GM13976 (cell line): ENCODE results near the gene CSPG4.

Source experiments
- DNase-seq: peaks from one replicate; pipeline ENCODE4 v3.0.0; 2012; ENCODE audit warnings: low spot score
- in situ Hi-C: fragments of 300-500 bp; cut with MboI; formaldehyde crosslinking; loops from one replicate; pipeline ENCODE4 v1.12.0; 2022; ENCODE audit warnings: low sequenced_read_pairs, mixed read lengths, inconsistent platforms; ENCODE audit not compliant: unreplicated experiment
- TF ChIP-seq, protein P1 (sequence below): IDR thresholded peaks from 2 replicates; pipeline ENCODE4 v1.5.1; 2012; ENCODE audit warnings: borderline replicate concordance, mild to moderate bottlenecking; ENCODE audit not compliant: insufficient read depth; ENCODE audit errors: extremely low read depth, missing control alignments, control extremely low read depth

The CSPG4 gene

DNA sequence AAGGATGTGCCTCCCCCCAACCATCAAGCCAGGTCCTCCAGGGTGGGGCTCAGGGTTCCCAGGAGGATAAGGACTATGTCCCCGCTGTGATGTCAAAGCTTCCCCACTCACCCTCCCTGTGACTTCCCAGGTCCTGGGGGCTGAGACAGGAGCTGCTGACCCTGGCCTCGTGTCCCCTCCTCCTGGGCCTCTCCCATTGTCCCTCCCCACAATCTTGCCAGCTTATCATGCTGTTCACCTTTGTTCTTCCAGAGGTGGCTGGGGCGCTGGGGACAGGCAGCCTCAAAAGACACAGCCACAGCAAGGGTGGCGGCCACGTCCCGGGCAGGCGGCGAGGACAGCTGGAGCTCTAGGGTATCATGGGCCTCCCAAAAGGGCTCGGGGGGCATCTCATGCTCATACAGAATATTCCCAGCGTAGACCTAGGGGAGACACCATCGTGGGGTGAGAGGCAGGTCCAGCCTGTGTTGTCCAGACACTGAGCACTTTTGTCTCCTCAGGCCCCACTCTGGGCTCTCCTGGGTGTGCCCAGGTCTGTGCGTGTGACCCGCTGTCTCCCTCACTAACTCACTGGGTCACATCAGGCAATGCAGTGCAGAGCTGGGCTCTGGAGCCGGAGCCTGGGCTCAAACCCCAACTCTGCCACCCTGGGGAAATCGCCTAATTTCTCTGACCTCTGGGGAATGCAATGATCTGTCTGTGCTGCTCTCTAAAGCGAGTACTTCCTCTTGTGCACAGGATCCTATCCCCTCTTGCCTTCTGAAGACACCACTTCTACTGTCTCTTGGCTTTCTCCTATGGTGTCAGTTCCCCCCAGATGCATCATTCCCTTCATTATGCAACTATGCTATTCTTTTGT, 35.0 kb downstream of the CSPG4 start:
- TF ChIP-seq, protein P1, sequence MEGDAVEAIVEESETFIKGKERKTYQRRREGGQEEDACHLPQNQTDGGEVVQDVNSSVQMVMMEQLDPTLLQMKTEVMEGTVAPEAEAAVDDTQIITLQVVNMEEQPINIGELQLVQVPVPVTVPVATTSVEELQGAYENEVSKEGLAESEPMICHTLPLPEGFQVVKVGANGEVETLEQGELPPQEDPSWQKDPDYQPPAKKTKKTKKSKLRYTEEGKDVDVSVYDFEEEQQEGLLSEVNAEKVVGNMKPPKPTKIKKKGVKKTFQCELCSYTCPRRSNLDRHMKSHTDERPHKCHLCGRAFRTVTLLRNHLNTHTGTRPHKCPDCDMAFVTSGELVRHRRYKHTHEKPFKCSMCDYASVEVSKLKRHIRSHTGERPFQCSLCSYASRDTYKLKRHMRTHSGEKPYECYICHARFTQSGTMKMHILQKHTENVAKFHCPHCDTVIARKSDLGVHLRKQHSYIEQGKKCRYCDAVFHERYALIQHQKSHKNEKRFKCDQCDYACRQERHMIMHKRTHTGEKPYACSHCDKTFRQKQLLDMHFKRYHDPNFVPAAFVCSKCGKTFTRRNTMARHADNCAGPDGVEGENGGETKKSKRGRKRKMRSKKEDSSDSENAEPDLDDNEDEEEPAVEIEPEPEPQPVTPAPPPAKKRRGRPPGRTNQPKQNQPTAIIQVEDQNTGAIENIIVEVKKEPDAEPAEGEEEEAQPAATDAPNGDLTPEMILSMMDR, result no peak
- in situ Hi-C loops, result no loop called here

DNA sequence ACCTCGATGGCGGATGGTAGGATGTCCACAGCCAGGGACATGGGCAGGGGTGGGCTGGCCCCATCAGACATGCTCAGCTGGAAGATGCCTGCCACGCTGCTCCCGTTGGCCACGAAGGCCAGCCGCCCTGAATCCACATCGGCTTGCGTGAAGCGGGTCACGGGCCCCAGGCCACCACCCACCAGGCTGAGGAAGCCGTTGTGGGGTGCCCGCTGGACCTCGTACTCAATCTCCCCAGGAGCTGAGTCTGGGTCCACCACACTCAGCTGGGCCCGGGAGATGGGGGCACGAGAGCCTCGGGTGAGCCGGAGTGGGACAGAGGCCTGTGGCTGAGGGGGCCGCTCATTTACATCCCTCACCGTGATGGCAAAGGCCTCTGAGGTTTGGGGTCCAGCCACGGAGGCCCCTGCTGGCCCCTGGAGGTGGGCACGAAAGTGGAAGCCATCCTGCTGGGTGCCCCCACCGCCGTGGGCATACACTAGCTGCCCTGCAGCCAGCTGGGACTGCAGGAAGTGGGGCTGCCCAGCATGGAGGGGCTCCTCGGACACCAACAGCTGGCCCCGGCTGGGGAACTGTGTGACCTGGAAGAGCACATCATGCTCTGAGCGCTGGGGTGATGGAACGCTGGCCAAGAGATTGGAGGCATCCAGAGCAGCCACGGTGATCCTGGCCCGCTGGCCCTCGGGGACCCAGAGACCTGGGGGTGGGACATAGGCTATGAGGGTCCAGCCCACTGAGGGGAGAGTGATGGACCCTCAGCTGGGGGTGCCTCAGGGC, 35.8 kb downstream of the CSPG4 start:
- TF ChIP-seq, protein P1, result no peak
- in situ Hi-C loops, result no loop called here
- DNase-seq, result no peak

More for the DNA sequence above, 35.0 kb downstream of the CSPG4 start:
- no peak for DNase-seq

DNA sequence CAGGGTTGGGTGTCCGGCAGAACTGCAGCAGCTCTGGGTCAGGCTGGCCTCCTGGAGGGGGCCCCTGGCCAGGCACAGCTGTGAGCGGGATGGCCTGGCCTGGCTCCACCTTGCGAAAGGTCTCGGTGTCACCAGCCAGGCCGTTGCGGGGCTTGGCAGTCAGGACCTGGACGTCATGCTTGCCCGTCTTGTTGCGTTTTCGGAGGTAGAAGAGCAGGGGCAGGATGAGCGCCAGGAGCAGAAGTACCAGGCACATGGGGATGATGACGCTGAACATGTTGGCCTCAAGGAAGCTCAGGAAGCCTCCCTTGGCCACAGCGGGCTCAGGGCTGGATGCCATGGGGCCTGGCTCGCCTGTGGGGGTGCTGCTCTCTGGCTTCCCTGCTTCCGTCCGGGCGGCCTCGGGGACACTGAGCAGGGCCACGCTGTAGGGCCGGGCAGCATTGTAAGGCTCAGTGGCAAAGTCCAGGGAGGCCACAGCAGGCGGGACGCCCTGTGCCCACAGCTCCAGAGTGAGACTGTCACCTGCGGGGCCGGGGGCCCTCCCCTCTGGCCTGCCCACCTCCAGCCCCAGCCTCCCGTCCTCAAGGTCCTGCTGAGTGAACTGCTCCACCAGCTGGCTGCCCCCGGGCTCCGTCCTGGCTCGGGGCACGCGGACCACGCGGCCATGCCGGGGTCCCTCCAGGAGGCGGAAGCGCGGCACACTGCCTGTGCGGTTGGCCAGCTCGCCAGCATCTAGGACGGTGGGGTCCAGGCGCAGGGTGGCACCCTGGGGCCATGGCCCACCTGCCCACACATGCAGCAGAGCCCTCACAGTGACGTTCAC, 36.9 kb downstream of the CSPG4 start:
- TF ChIP-seq, protein P1, result no peak
- DNase-seq, result no peak
- in situ Hi-C loops, result no loop called here

DNA sequence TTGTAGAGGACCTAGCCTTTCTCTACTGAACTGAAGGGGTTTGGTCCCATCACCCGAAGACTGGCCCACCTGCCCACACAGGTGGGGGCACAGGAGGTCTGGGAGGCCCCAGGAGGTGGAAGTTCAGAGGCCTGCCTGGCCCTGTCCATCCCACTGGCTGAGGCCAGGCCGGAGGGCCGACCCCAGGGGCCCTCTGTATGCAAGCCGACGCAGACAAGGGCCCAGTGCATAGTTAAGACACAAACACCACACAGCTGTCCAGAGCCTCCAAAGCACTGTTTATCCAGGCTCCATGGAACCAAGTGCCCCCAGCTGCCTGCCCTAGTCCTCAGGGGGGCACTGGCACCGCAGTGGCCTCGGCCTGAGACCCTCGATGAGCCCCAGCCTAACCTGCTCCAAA, 38.3 kb downstream of the CSPG4 start:
- no peak for DNase-seq
- TF ChIP-seq, protein P1, result no peak
- in situ Hi-C loops, result no loop called here

DNA sequence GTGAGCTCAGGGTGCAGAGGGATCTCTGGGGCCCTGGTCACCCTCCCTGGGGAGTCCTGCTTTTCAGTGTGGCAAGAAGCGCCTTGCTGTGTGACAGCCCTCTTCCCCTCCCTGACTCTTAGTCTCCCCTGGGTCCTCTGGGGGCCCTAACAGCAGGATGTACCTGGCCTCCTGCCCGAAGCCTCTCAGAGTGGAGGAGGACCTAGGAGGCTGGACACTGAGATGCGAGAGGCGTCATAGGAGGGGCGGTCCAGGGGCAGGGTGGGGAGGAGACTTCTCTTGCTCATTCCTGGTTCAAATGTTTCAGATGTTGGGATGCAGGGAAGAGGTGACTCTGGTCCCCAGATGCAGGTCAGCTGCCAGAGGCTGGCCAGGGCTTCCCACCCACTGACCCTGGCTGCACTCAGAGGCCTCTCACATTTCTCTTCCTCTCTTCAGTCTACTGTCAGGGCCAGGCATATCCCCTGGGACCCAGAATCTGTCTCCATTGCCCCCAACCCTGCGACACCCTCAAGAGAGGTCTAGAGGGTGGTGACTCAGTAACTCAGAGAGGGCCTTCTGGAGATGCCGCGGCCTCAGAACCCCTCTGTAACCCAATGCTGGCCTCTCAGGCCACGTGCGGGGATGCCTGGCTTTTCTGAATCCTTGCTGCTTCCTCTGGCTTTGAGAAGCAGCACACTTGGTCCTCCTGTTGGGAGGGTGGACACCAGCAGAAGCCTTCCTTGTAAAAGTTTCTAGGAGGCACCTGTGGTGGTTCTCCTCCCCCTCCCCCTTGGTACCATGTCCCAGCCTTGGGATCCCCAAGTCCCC, 39.0 kb downstream of the CSPG4 start:
- in situ Hi-C loops, result no loop called here
- no peak for DNase-seq
- TF ChIP-seq, protein P1, result no peak
